ENCODE data around the gene C2orf15. TPM values are rescaled to one million over a fixed set of nuclear protein-coding genes. Genes with fewer than 3 reads are reported as not detected.
A peak's percentile ranks its signal among the peaks of the same experiment; 100 is the strongest.
"Not testable (repeated sequence)": the region's sequence is repeated elsewhere in the genome, so short reads cannot be mapped to it uniquely, and the experiment has no call there.

Gene C2orf15
- total RNA-seq, 1 experiment from 2014 or later: 6.9 TPM

- H3K4me3 Mint-ChIP-seq (ENCODE audit: low read depth, unreplicated experiment): no peak overlapping the region
- TF ChIP-seq, protein P1, sequence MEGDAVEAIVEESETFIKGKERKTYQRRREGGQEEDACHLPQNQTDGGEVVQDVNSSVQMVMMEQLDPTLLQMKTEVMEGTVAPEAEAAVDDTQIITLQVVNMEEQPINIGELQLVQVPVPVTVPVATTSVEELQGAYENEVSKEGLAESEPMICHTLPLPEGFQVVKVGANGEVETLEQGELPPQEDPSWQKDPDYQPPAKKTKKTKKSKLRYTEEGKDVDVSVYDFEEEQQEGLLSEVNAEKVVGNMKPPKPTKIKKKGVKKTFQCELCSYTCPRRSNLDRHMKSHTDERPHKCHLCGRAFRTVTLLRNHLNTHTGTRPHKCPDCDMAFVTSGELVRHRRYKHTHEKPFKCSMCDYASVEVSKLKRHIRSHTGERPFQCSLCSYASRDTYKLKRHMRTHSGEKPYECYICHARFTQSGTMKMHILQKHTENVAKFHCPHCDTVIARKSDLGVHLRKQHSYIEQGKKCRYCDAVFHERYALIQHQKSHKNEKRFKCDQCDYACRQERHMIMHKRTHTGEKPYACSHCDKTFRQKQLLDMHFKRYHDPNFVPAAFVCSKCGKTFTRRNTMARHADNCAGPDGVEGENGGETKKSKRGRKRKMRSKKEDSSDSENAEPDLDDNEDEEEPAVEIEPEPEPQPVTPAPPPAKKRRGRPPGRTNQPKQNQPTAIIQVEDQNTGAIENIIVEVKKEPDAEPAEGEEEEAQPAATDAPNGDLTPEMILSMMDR (IDR thresholded peaks at IDR 0.05; ENCODE audit: unreplicated experiment): no peak
- CTCF ChIA-PET: no interaction called here
- H3K27ac Mint-ChIP-seq (ENCODE audit: unreplicated experiment): no peak overlapping the region
- no peaks in the 10 kb centered on the region for H3K4me1 Mint-ChIP-seq (ENCODE audit: low read depth, unreplicated experiment)
- no peaks in the 10 kb centered on the region for H3K27me3 Mint-ChIP-seq (ENCODE audit: unreplicated experiment)
- H3K36me3 Mint-ChIP-seq (ENCODE audit: insufficient read depth, unreplicated experiment): peaks cover 8% of the 10 kb centered on the region
- DNase-seq: no peak
- H3K9me3 Mint-ChIP-seq (ENCODE audit: low read depth, unreplicated experiment): peaks cover 25% of the 10 kb centered on the region
- intact Hi-C loops (cut with micrococcal nuclease; ENCODE audit: unreplicated experiment): no loop called here
- no TSS peak for BruUV-seq (replicated peaks)
Measured at GRCh38 chr2:99127981-99128380, 13.5 kb upstream of the C2orf15 start.

GRCh38 chr2:99135044-99135556 is 6.4 kb upstream of the C2orf15 start:
- intact Hi-C loops (cut with micrococcal nuclease; ENCODE audit: unreplicated experiment); DNase-seq; H3K36me3 Mint-ChIP-seq (ENCODE audit: insufficient read depth, unreplicated experiment); CTCF ChIA-PET; BruUV-seq (replicated peaks); H3K4me3 Mint-ChIP-seq (ENCODE audit: low read depth, unreplicated experiment); H3K4me1 Mint-ChIP-seq (ENCODE audit: low read depth, unreplicated experiment); H3K27me3 Mint-ChIP-seq (ENCODE audit: unreplicated experiment); H3K27ac Mint-ChIP-seq (ENCODE audit: unreplicated experiment): not testable (repeated sequence)
- H3K9me3 Mint-ChIP-seq (ENCODE audit: low read depth, unreplicated experiment): peaks cover 31% of the 10 kb centered on the region

GRCh38 chr2:99139003-99139402 is 2.5 kb upstream of the C2orf15 start:
- no TSS peak for BruUV-seq (replicated peaks)
- H3K4me3 Mint-ChIP-seq (ENCODE audit: low read depth, unreplicated experiment): no peak overlapping the region
- peaks cover 20% of the 10 kb centered on the region for H3K9me3 Mint-ChIP-seq (ENCODE audit: low read depth, unreplicated experiment)
- H3K27me3 Mint-ChIP-seq (ENCODE audit: unreplicated experiment): no peaks in the 10 kb centered on the region
- H3K27ac Mint-ChIP-seq (ENCODE audit: unreplicated experiment): no peak overlapping the region
- CTCF ChIA-PET: no interaction called here
- TF ChIP-seq, protein P1 (IDR thresholded peaks at IDR 0.05; ENCODE audit: unreplicated experiment): no peak
- DNase-seq: no peak
- H3K36me3 Mint-ChIP-seq (ENCODE audit: insufficient read depth, unreplicated experiment): peaks cover 29% of the 10 kb centered on the region
- intact Hi-C loops (cut with micrococcal nuclease; ENCODE audit: unreplicated experiment): no loop called here
- H3K4me1 Mint-ChIP-seq (ENCODE audit: low read depth, unreplicated experiment): no peaks in the 10 kb centered on the region

DNA sequence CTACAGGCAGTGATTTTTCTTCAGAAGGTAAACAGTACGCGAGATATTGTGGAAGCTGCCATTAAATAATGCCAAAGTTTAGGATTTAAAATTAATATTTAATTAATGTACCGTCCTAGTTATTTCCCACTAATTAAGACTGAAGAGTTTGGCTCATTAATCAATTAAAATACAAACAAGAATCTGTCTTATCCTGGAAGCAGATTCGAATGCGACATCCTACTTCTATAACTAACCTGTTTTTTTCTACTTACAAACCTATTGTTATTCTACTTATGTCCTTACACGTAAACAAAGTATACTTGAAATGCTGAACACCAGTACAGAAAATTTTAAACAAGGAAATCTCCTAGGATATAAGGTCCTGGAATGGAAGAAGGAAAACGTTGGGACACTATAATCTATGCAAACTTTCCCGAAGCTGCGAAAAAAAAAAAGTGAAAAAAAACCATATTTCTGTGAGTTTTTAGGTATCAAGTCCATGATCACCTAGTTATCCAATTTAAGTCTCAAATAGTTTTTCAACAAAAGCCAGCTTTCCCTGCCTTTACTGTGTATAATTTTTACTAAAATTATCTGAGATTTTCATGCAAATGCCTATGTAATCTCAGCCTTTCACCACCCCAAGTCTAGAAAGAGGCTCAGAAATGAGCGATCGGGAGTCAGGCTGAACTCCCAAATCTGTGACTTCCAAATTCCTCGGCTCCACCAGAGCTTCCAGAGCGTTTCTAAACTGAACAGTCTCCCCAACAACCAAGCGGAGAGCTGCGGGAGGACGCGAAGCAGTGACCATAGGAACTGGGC is 1.2 kb upstream of the C2orf15 start:
- no peak for DNase-seq
- Mint-ChIP-seq H3K4me3 (ENCODE audit: low read depth, unreplicated experiment) (peak overlapping the region; percentile 95), H3K9me3 (ENCODE audit: low read depth, unreplicated experiment) (peaks cover 16% of the 10 kb centered on the region), H3K27ac (ENCODE audit: unreplicated experiment) (peak overlapping the region; percentile 97), H3K4me1 (ENCODE audit: low read depth, unreplicated experiment) (no peaks in the 10 kb centered on the region), H3K36me3 (ENCODE audit: insufficient read depth, unreplicated experiment) (peaks cover 29% of the 10 kb centered on the region), H3K27me3 (ENCODE audit: unreplicated experiment) (no peaks in the 10 kb centered on the region)
- CTCF ChIA-PET: interaction anchor here (0.7 to 1.7 kb wide), 5 partner anchors 15 to 780 kb away, joined by 3 to 6 read pairs (median 4); partner anchors contain the start of genes EIF5B, LIPT1 and TSGA10
- intact Hi-C loops (cut with micrococcal nuclease; ENCODE audit: unreplicated experiment): no loop called here
- TSS peak; percentile 44 for BruUV-seq (replicated peaks)
- TF ChIP-seq, protein P1 (IDR thresholded peaks at IDR 0.05; ENCODE audit: unreplicated experiment): no peak

DNA sequence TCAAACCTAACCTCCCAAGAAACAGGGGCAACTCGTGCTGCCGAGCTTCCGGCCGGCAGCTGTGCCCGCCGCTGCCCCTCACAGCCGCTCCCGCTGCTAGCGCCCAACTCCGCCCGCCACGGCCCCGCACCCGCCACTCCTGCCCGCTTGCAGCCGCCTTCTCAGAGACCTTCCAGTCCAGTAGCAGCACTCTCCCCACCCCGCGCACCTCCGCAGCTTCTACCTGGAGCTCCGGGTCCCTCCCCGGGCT is 722 bp upstream of the C2orf15 start:
- BruUV-seq (replicated peaks): no TSS peak
- intact Hi-C loops (cut with micrococcal nuclease; ENCODE audit: unreplicated experiment): no loop called here
- Mint-ChIP-seq H3K27ac (ENCODE audit: unreplicated experiment) (peak overlapping the region; percentile 97), H3K4me1 (ENCODE audit: low read depth, unreplicated experiment) (no peaks in the 10 kb centered on the region), H3K4me3 (ENCODE audit: low read depth, unreplicated experiment) (peak overlapping the region; percentile 95), H3K27me3 (ENCODE audit: unreplicated experiment) (no peaks in the 10 kb centered on the region), H3K9me3 (ENCODE audit: low read depth, unreplicated experiment) (peaks cover 16% of the 10 kb centered on the region), H3K36me3 (ENCODE audit: insufficient read depth, unreplicated experiment) (peaks cover 29% of the 10 kb centered on the region)
- DNase-seq: no peak
- CTCF ChIA-PET: interaction anchor here (0.7 to 1.7 kb wide), 6 partner anchors 11 to 780 kb away, joined by 3 to 6 read pairs (median 4); partner anchors contain the start of genes EIF5B, LIPT1 and TSGA10
- TF ChIP-seq, protein P1 (IDR thresholded peaks at IDR 0.05; ENCODE audit: unreplicated experiment): no peak
